Naive thymus-derived CD4-positive, alpha-beta T cell (primary cell): ENCODE measurements around the gene STARD10. TPM values are rescaled to one million over a fixed set of nuclear protein-coding genes. Genes with fewer than 3 reads are reported as not detected.

Experiments used
- ATAC-seq: fragments of 150-1000 bp; cut with Tn5 transposase; 2 replicates; pipeline ENCODE4 v1.10.0; 2021; ENCODE audit warnings: mild to moderate bottlenecking, moderate library complexity
- CTCF ChIA-PET: fragments of 350-600 bp; sonication (Branson Sonifier 250); formaldehyde crosslinking; loops from one replicate; lab custom pipeline; 2021; ENCODE audit warnings: antibody characterized with exemption; lab: Charles Lee
- POLR2A ChIA-PET: fragments of 350-600 bp; sonication (Branson Sonifier 250); formaldehyde crosslinking; loops from one replicate; lab custom pipeline; 2021; ENCODE audit warnings: antibody characterized with exemption, inconsistent platforms; lab: Charles Lee
- DNase-seq, 9 donors: peaks; one replicate each; pipeline versions ENCODE4 v3.0.0 to v3.0.0-alpha.2; 2020 to 2022; ENCODE audit warnings: mixed read lengths in 1 of 9
- H3K27ac ChIP-seq: one replicate; pipeline ENCODE4 v1.7.0; 2013; ENCODE audit warnings: mild to moderate bottlenecking, low read depth, low read length, moderate library complexity
- H3K27me3 ChIP-seq, 2 donors: one replicate each; pipeline ENCODE4 v1.7.0; 2013; ENCODE audit warnings: low read length in 2 of 2, mild to moderate bottlenecking in 2 of 2, moderate library complexity in 2 of 2; ENCODE audit not compliant: control insufficient read depth in 2 of 2, insufficient read depth in 2 of 2
- H3K36me3 ChIP-seq, 3 experiments: 1 replicate in 2 of 3; 2 replicates in 1 of 3; pipeline ENCODE4 v1.7.0; 2013; ENCODE audit warnings: low read length in 3 of 3, mild to moderate bottlenecking in 3 of 3, moderate library complexity in 1 of 3; ENCODE audit not compliant: insufficient read depth in 3 of 3, control insufficient read depth in 2 of 3
- H3K4me1 ChIP-seq, 2 donors: one replicate each; pipeline ENCODE4 v1.7.0; 2013; ENCODE audit warnings: low read length in 2 of 2, mild to moderate bottlenecking in 2 of 2, moderate library complexity in 1 of 2; ENCODE audit not compliant: control insufficient read depth in 2 of 2, insufficient read depth in 2 of 2
- H3K4me3 ChIP-seq: 2 replicates; pipeline ENCODE4 v1.7.0; 2013; ENCODE audit warnings: mild to moderate bottlenecking, low read length
- H3K9me3 ChIP-seq, 3 experiments: 1 replicate in 2 of 3; 2 replicates in 1 of 3; pipeline ENCODE4 v1.7.0; 2013; ENCODE audit warnings: low read length in 3 of 3; ENCODE audit not compliant: control insufficient read depth in 2 of 3
- H3K27ac Mint-ChIP-seq, 9 donors: one replicate each; pipeline ENCODE4 v1.8.0; 2020 to 2022; ENCODE audit warnings: mixed read lengths in 9 of 9, mild to moderate bottlenecking in 8 of 9, moderate library complexity in 5 of 9, inconsistent platforms in 2 of 9
- H3K27me3 Mint-ChIP-seq, 5 donors: one replicate each; pipeline ENCODE4 v1.8.0; 2021 to 2022; ENCODE audit warnings: mixed read lengths in 5 of 5, mild to moderate bottlenecking in 1 of 5
- H3K36me3 Mint-ChIP-seq, 5 donors: one replicate each; pipeline ENCODE4 v1.8.0; 2020 to 2022; ENCODE audit warnings: mixed read lengths in 5 of 5, mild to moderate bottlenecking in 3 of 5, inconsistent platforms in 1 of 5
- H3K4me1 Mint-ChIP-seq, 7 donors: one replicate each; pipeline ENCODE4 v1.8.0; 2020 to 2022; ENCODE audit warnings: mixed read lengths in 7 of 7, mild to moderate bottlenecking in 3 of 7, inconsistent platforms in 1 of 7
- H3K4me3 Mint-ChIP-seq, 10 donors: one replicate each; pipeline ENCODE4 v1.8.0; 2020 to 2022; ENCODE audit warnings: mild to moderate bottlenecking in 10 of 10, mixed read lengths in 10 of 10, moderate library complexity in 6 of 10, inconsistent platforms in 2 of 10
- H3K9me3 Mint-ChIP-seq, 11 donors: one replicate each; pipeline ENCODE4 v1.8.0; 2020 to 2022; ENCODE audit warnings: mixed read lengths in 11 of 11, mild to moderate bottlenecking in 4 of 11, inconsistent platforms in 1 of 11, moderate library complexity in 1 of 11
- intact Hi-C, 2 donors: fragments of 100-400 bp; cut with micrococcal nuclease; formaldehyde crosslinking; loops; one replicate each; pipeline ENCODE4 v1.15.1; 2023
- polyA plus RNA-seq, 2 donors: library from polyadenylated mRNA; unstranded; fragments of 300-500 nt; fragmentation: Illumina TruSeq; gene quantifications; one replicate each; pipeline ENCODE4 v1.2.3, GENCODE V29; 2021
- total RNA-seq, 6 experiments: library from RNA in 5 of 6; stranded (reverse) in 5 of 6; gene quantifications; 1 replicate in 5 of 6; 2 replicates in 1 of 6; pipeline ENCODE4 v1.2.3 and lab custom pipeline; 2021 to 2026

STARD10 gene
- total and polyA plus RNA-seq, 7 experiments from 2014 or later = 10.9 to 26.1 (median 18.4) TPM

DNA sequence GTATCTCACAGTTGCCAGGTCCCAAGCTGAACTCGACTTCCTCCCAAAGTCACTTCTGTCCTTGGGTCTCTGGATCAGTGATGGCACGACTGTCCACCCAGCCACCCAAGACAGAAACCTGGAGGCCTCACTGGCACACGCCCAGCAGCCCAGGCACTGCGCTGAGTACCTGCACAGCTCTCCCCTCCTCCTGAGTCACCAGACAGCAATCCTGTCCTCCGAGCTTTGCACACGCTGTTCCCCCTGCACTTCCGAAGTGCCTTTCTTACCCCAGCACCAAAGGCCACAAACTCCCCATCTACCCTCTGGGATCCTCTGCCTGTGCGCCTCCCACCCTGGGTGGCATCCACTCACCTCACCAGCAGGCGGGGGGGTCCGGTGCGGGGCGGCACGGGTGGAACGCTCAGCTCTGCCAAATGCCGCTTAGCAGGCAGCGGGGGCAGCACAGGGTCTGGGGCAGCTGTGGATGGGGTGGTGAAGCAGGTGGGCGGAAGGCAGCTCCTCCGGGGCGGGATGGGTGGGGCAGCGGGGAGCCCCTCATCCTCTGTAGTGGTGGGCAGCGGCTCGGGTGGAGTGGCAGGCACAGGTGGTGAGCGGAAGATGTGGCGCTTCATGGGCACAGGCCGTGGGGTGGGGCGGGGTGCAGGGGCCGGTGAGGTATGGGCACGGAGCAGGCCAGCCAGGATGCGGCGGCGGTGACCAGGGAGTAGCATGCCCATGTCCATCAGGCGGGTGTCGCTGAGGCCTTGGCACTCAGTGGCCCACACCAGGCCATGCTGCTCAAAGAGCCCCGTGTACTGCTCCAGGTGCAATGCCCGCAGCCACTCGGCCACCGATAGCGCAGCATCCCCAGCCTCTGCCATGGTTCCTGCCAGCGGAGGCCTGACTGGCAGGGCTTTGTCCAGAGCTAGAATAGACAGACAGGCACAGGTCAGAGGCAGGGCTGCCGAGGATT is 67.3 kb downstream of the STARD10 start:
- H3K27me3 ChIP-seq = no peaks in the 10 kb centered on the region
- Mint-ChIP-seq H3K36me3 (peaks cover 1 to 15% (median 11%) of the 10 kb centered on the region in 5 donors), H3K27me3 (no peaks in the 10 kb centered on the region), H3K27ac (peak overlapping the region in 6 of 9 donors; percentile 11 to 90 (median 64)), H3K9me3 (peaks cover 0 to 4% (median 0%) of the 10 kb centered on the region in 11 donors), H3K4me3 (no peak overlapping the region), H3K4me1 (peaks cover 25 to 57% (median 45%) of the 10 kb centered on the region in 7 donors)
- H3K36me3 ChIP-seq = peaks cover 0 to 17% (median 4%) of the 10 kb centered on the region in 3 experiments
- intact Hi-C loops = no loop called here
- ATAC-seq (no peak), DNase-seq (no peak)
- ChIA-PET CTCF (interaction anchor here (0.6 to 7.5 kb wide), 10 partner anchors 24 to 459 kb away, joined by 3 to 102 read pairs (median 4); partner anchors contain the start of gene STARD10), POLR2A (interaction anchor here (1.5 kb wide), 1 partner anchor 67 kb away, joined by 31 read pairs; the partner anchor contains the start of gene STARD10)
- no peak overlapping the region for H3K4me3 ChIP-seq
- H3K4me1 ChIP-seq = peaks cover 15 to 20% of the 10 kb centered on the region in 2 donors
- H3K9me3 ChIP-seq = no peaks in the 10 kb centered on the region
- H3K27ac ChIP-seq = no peak overlapping the region

- peak overlapping the region; percentile 77 to 98 (median 92) for H3K27ac Mint-ChIP-seq
- intact Hi-C loops = loop anchor here (1.0 kb wide), 5 partner anchors 11 to 453 kb away; no protein-coding TSS in a partner anchor
- Histone ChIP-seq H3K36me3 (peaks cover 0 to 12% (median 4%) of the 10 kb centered on the region in 3 experiments), H3K27ac (no peak overlapping the region), H3K9me3 (no peaks in the 10 kb centered on the region), H3K27me3 (no peaks in the 10 kb centered on the region), H3K4me3 (no peak overlapping the region), H3K4me1 (peaks cover 22 to 29% of the 10 kb centered on the region in 2 donors)
- peaks cover 0 to 7% (median 3%) of the 10 kb centered on the region in 5 donors for H3K36me3 Mint-ChIP-seq
- CTCF ChIA-PET = interaction anchor here (0.6 to 7.5 kb wide), 26 partner anchors 8 to 1977 kb away, joined by 3 to 102 read pairs (median 5); partner anchors contain the start of genes ATG16L2 and STARD10
- no peaks in the 10 kb centered on the region for H3K27me3 Mint-ChIP-seq
- H3K4me1 Mint-ChIP-seq = peaks cover 29 to 64% (median 51%) of the 10 kb centered on the region in 7 donors
- peaks cover 0 to 4% (median 0%) of the 10 kb centered on the region in 11 donors for H3K9me3 Mint-ChIP-seq
- POLR2A ChIA-PET = interaction anchor here (0.6 to 1.5 kb wide), 12 partner anchors 11 to 1242 kb away, joined by 3 to 31 read pairs (median 3); partner anchors contain the start of genes MRPL48 and STARD10
- ATAC-seq = no peak
- H3K4me3 Mint-ChIP-seq = peak overlapping the region in 1 of 10 donors; percentile 20
- no peak for DNase-seq
Observed at GRCh38 chr11:72725724-72726028, 68.2 kb downstream of the STARD10 start.

DNA sequence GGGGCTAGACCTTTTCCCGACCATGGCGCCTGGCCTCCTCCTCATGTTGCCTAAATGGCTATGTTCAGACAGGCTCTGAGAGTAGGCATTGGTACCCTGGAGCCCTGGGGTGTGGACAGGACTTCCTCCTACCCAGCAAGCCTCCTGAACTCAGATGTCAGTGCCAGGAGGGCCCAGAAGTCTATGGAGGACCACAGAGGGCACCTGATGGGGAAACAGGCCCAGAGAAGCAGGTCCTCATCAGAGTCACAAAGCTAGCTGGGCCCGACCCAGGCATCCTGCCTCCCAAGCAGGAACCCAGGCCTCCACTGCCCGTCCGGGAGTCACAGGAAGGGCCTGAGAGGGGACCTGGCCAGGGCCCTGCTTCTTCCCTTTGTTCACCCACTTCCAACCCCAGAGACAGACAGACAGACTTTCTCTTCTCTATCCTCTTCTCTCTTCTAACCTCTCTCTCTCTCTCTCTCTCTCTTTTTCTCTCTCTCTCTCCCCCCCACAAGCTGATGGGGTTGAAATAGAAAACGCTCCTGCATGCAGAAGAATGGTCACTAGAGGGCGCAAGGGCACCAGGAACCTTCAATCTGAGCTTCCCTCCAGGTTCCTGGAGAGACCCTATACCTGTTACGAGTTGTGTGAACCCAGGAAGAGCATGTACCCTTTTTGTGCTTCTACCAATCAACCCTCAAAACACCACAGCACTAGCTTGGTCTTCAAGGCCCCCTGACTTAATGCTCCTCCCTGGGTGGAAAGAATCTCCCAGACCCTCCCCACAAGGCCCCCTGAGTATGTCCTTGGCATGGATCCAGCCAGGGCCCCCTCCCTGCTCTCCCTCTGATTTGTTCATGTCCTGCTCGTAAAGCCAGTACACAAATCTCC is 68.8 kb downstream of the STARD10 start:
- peaks cover 27 to 35% of the 10 kb centered on the region in 2 donors for H3K4me1 ChIP-seq
- no peaks in the 10 kb centered on the region for H3K27me3 Mint-ChIP-seq
- H3K27me3 ChIP-seq = no peaks in the 10 kb centered on the region
- H3K9me3 ChIP-seq = no peaks in the 10 kb centered on the region
- H3K4me3 ChIP-seq = no peak overlapping the region
- ChIA-PET POLR2A (interaction anchor here (0.6 to 1.5 kb wide), 13 partner anchors 9 to 1243 kb away, joined by 3 to 31 read pairs (median 3); partner anchors contain the start of genes MRPL48 and STARD10), CTCF (interaction anchor here (0.6 to 7.5 kb wide), 29 partner anchors 9 to 1978 kb away, joined by 3 to 102 read pairs (median 4); partner anchors contain the start of genes ATG16L2 and STARD10)
- H3K4me1 Mint-ChIP-seq = peaks cover 33 to 67% (median 55%) of the 10 kb centered on the region in 7 donors
- peak overlapping the region in 9 of 10 donors; percentile 2 to 78 (median 64) for H3K4me3 Mint-ChIP-seq
- intact Hi-C loops = loop anchor here (1.0 to 5.0 kb wide), 6 partner anchors 11 to 922 kb away; partner anchors contain the start of gene PLEKHB1 (in 1 of the 2)
- DNase-seq (peak; percentile 41 to 85 (median 82)), ATAC-seq (peak; percentile 53)
- peaks cover 0 to 12% (median 4%) of the 10 kb centered on the region in 3 experiments for H3K36me3 ChIP-seq
- H3K36me3 Mint-ChIP-seq = peaks cover 0 to 4% (median 0%) of the 10 kb centered on the region in 5 donors
- H3K9me3 Mint-ChIP-seq = peaks cover 0 to 4% (median 0%) of the 10 kb centered on the region in 11 donors
- H3K27ac ChIP-seq = peak overlapping the region; percentile 16
- H3K27ac Mint-ChIP-seq = peak overlapping the region; percentile 64 to 98 (median 92)

DNA sequence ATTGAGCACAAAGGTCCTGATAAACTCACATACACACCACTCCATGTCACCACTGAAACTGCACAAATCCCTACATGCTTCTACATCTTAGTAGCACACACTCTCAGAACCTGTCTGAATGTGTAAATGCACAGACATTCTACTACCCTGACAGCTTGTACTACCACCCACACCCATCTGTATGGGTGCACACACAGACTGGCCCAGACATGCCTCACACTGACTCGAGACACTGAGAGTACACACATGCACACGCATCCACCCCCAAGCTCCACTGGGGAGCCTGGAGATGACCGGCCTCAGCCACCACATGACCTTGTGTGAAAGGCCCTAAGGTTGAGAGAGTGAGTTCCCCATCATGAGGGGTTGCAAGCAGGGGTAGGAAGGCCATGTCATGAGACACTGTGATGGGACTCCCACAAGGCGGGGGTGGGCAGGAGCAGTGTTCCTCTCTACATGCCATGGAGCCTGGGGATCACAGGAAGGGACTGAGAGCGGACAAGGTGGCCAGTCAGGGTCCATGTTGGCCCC is 69.8 kb downstream of the STARD10 start:
- POLR2A ChIA-PET = interaction anchor here (1.3 to 3.4 kb wide), 3 partner anchors 12 to 91 kb away, joined by 6 to 15 read pairs (median 14); partner anchors contain the start of gene ATG16L2
- peak overlapping the region; percentile 27 for H3K27ac ChIP-seq
- no peak overlapping the region for H3K4me3 ChIP-seq
- H3K36me3 ChIP-seq = peaks cover 0 to 12% (median 4%) of the 10 kb centered on the region in 3 experiments
- no peaks in the 10 kb centered on the region for H3K27me3 Mint-ChIP-seq
- no peaks in the 10 kb centered on the region for H3K9me3 ChIP-seq
- peaks cover 0 to 4% (median 0%) of the 10 kb centered on the region in 11 donors for H3K9me3 Mint-ChIP-seq
- H3K36me3 Mint-ChIP-seq = no peaks in the 10 kb centered on the region
- H3K27me3 ChIP-seq = no peaks in the 10 kb centered on the region
- ATAC-seq = no peak
- H3K4me1 ChIP-seq = peaks cover 37 to 45% of the 10 kb centered on the region in 2 donors
- DNase-seq = no peak
- peak overlapping the region in 6 of 10 donors; percentile 11 to 38 (median 16) for H3K4me3 Mint-ChIP-seq
- H3K4me1 Mint-ChIP-seq = peaks cover 41 to 73% (median 58%) of the 10 kb centered on the region in 7 donors
- intact Hi-C loops = loop anchor here in 1 of 2 donors (5.0 kb wide), 1 partner anchor 923 kb away; the partner anchor contains the start of gene PLEKHB1
- CTCF ChIA-PET = interaction anchor here (0.5 to 7.5 kb wide), 9 partner anchors 10 to 454 kb away, joined by 3 to 102 read pairs (median 4); partner anchors contain the start of gene STARD10
- H3K27ac Mint-ChIP-seq = peak overlapping the region; percentile 52 to 95 (median 77)

DNA sequence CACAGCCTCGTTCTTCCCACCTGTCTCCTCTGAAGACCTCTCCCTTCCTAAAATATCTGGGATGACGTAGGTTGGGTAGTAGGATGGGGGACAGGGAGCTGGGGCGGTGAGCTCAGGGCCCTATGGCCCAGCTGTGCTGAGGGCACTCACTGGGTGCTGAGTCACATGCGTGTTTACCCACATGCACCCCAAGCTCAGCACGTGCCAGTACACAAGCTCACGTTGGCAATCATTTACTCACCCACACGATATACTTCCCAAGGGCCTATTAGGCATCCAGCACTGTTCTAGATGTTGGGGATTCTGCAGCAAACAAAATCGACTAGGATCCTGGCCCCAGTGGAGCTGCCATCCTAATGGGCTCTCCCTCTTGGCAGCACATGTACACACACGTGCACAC is 70.3 kb downstream of the STARD10 start:
- Mint-ChIP-seq H3K9me3 (peaks cover 0 to 4% (median 0%) of the 10 kb centered on the region in 11 donors), H3K27me3 (no peaks in the 10 kb centered on the region), H3K4me3 (peak overlapping the region in 5 of 10 donors; percentile 11 to 38 (median 29)), H3K27ac (peak overlapping the region in 8 of 9 donors; percentile 57 to 95 (median 77)), H3K4me1 (peaks cover 46 to 73% (median 63%) of the 10 kb centered on the region in 7 donors), H3K36me3 (no peaks in the 10 kb centered on the region)
- CTCF ChIA-PET = interaction anchor here (0.5 to 7.5 kb wide), 8 partner anchors 14 to 454 kb away, joined by 3 to 102 read pairs (median 4); partner anchors contain the start of gene STARD10
- DNase-seq = no peak
- peaks cover 43 to 49% of the 10 kb centered on the region in 2 donors for H3K4me1 ChIP-seq
- H3K9me3 ChIP-seq = no peaks in the 10 kb centered on the region
- no peaks in the 10 kb centered on the region for H3K27me3 ChIP-seq
- no peak for ATAC-seq
- H3K27ac ChIP-seq = peak overlapping the region; percentile 27
- POLR2A ChIA-PET = interaction anchor here (0.6 to 3.4 kb wide), 4 partner anchors 13 to 92 kb away, joined by 4 to 15 read pairs (median 11); partner anchors contain the start of gene ATG16L2
- H3K4me3 ChIP-seq = no peak overlapping the region
- H3K36me3 ChIP-seq = peaks cover 0 to 16% (median 4%) of the 10 kb centered on the region in 3 experiments
- intact Hi-C loops = loop anchor here (2.0 to 5.0 kb wide), 3 partner anchors 39 to 924 kb away; partner anchors contain the start of gene PLEKHB1 (in 1 of the 2)
